ENCODE results near the gene RCN2. TPM values are rescaled to one million over a fixed set of nuclear protein-coding genes. Genes with fewer than 3 reads are reported as not detected.

The RCN2 gene
- total and polyA plus RNA-seq, 2 donors (not counting 3 experiments of a cell fraction or from before 2014, with no cell fraction given): 45.2 to 71.9 TPM

- CTCF ChIA-PET: interaction anchor here (1.5 kb wide), 1 partner anchor 20 kb away, joined by 6 read pairs; no protein-coding TSS in a partner anchor
- H3K4me3 ChIP-seq (replicated peaks in 1 of 3; ENCODE audit: insufficient read depth in 1 of 3, low read depth in 1 of 3, low read length in 3 of 3): no peak overlapping the region
- no peaks in the 10 kb centered on the region for H3K79me2 ChIP-seq (ENCODE audit: control insufficient read depth, insufficient read depth, low read length)
- no peaks in the 10 kb centered on the region for H3K9me1 ChIP-seq (replicated peaks; ENCODE audit: control insufficient read depth, extremely low read depth, insufficient read depth, low read length)
- H3K4me1 ChIP-seq (ENCODE audit: control insufficient read depth, extremely low read depth, insufficient read depth, low read length): peaks cover 10% of the 10 kb centered on the region
- intact Hi-C loops (cut with micrococcal nuclease) (no loop called here), dilution Hi-C loops (cut with MboI; ENCODE audit: extremely low pct_ligation_motif_present, low sequenced_read_pairs) (no loop called here)
- FAIRE-seq (no peak), DNase-seq (ENCODE audit: low read depth, low spot score) (no peak)
- no TSS peak for BruUV-seq (replicated peaks)
- H3K9ac ChIP-seq (replicated peaks; ENCODE audit: extremely low read depth, insufficient read depth, low read length): no peak overlapping the region
- H3K4me2 ChIP-seq (ENCODE audit: insufficient read depth, low read length): no peak overlapping the region
- H3K9me3 ChIP-seq (replicated peaks; ENCODE audit: control insufficient read depth, insufficient read depth, low read length): no peaks in the 10 kb centered on the region
- POLR2A ChIA-PET: no interaction called here
- TF ChIP-seq POLR2AphosphoS5 (IDR thresholded peaks at IDR 0.05; ENCODE audit: insufficient read depth, low read depth, low read length) (no peak), MAX (IDR thresholded peaks at IDR 0.05; ENCODE audit: insufficient read depth, insufficient read length) (no peak), FOS (IDR thresholded peaks at IDR 0.05; ENCODE audit: borderline replicate concordance, insufficient read depth, low read length) (no peak)
- no peak overlapping the region for H3K27ac ChIP-seq (ENCODE audit: insufficient read depth, low read depth, low read length)
- peaks cover 0 to 2% of the 10 kb centered on the region in 2 experiments for H3K27me3 ChIP-seq (ENCODE audit: control insufficient read depth in 2 of 2, insufficient read depth in 2 of 2, low read length in 2 of 2)
- H4K20me1 ChIP-seq (replicated peaks; ENCODE audit: control insufficient read depth, extremely low read depth, insufficient read depth, low read length): no peaks in the 10 kb centered on the region
- H3K36me3 ChIP-seq (ENCODE audit: control insufficient read depth in 2 of 2, extremely low read depth in 1 of 2, insufficient read depth in 2 of 2, low read length in 2 of 2): no peaks in the 10 kb centered on the region
- H2AFZ ChIP-seq (ENCODE audit: low read depth, low read length): no peak overlapping the region
Observed at GRCh38 chr15:76993114-76993725, 61.7 kb downstream of the RCN2 start.

GRCh38 chr15:76994001-76994400 is 62.5 kb downstream of the RCN2 start:
- H3K9me3 ChIP-seq (replicated peaks; ENCODE audit: control insufficient read depth, insufficient read depth, low read length): no peaks in the 10 kb centered on the region
- H3K27ac ChIP-seq (ENCODE audit: insufficient read depth, low read depth, low read length): no peak overlapping the region
- H3K9me1 ChIP-seq (replicated peaks; ENCODE audit: control insufficient read depth, extremely low read depth, insufficient read depth, low read length): no peaks in the 10 kb centered on the region
- DNase-seq (ENCODE audit: low read depth, low spot score): no peak
- TF ChIP-seq FOS (IDR thresholded peaks at IDR 0.05; ENCODE audit: borderline replicate concordance, insufficient read depth, low read length): no peak
- no peak for TF ChIP-seq JUN (IDR thresholded peaks at IDR 0.05; ENCODE audit: borderline replicate concordance, insufficient read depth, insufficient read length, low read depth)
- TF ChIP-seq MAX (IDR thresholded peaks at IDR 0.05; ENCODE audit: insufficient read depth, insufficient read length): no peak
- no peak for TF ChIP-seq POLR2A (IDR thresholded peaks at IDR 0.05; ENCODE audit: low read depth, low read length)
- no peak for TF ChIP-seq MYC (IDR thresholded peaks at IDR 0.05; ENCODE audit: low read depth, low read length)
- no peak for TF ChIP-seq EZH2 (IDR thresholded peaks at IDR 0.05; ENCODE audit: borderline replicate concordance, low read depth, low read length, severe bottlenecking)
- no peak overlapping the region for H3K4me3 ChIP-seq (replicated peaks in 1 of 3; ENCODE audit: insufficient read depth in 1 of 3, low read depth in 1 of 3, low read length in 3 of 3)
- no peak overlapping the region for H2AFZ ChIP-seq (ENCODE audit: low read depth, low read length)
- no TSS peak for BruUV-seq (replicated peaks)
- no peaks in the 10 kb centered on the region for H4K20me1 ChIP-seq (replicated peaks; ENCODE audit: control insufficient read depth, extremely low read depth, insufficient read depth, low read length)
- H3K9ac ChIP-seq (replicated peaks; ENCODE audit: extremely low read depth, insufficient read depth, low read length): no peak overlapping the region
- FAIRE-seq: no peak
- intact Hi-C loops (cut with micrococcal nuclease) (no loop called here), dilution Hi-C loops (cut with MboI; ENCODE audit: extremely low pct_ligation_motif_present, low sequenced_read_pairs) (no loop called here)
- no peaks in the 10 kb centered on the region for H3K36me3 ChIP-seq (ENCODE audit: control insufficient read depth in 2 of 2, extremely low read depth in 1 of 2, insufficient read depth in 2 of 2, low read length in 2 of 2)
- ChIA-PET CTCF (interaction anchor here (0.6 to 1.5 kb wide), 2 partner anchors 20 to 207 kb away, joined by 6 read pairs; no protein-coding TSS in a partner anchor), POLR2A (no interaction called here)
- peaks cover 10% of the 10 kb centered on the region for H3K4me1 ChIP-seq (ENCODE audit: control insufficient read depth, extremely low read depth, insufficient read depth, low read length)
- peaks cover 0 to 2% of the 10 kb centered on the region in 2 experiments for H3K27me3 ChIP-seq (ENCODE audit: control insufficient read depth in 2 of 2, insufficient read depth in 2 of 2, low read length in 2 of 2)
- no peak overlapping the region for H3K4me2 ChIP-seq (ENCODE audit: insufficient read depth, low read length)
- no peaks in the 10 kb centered on the region for H3K79me2 ChIP-seq (ENCODE audit: control insufficient read depth, insufficient read depth, low read length)
